ENCODE results near the gene SAMD4B.

SAMD4B gene

GRCh38 chr19:39382991-39383828, 41.0 kb downstream of the SAMD4B start:
- TF ChIP-seq CTCF (IDR thresholded peaks at IDR 0.05) (no peak), ZFX (IDR thresholded peaks at IDR 0.05; ENCODE audit: borderline replicate concordance) (no peak)
- H3K27ac ChIP-seq, result peak overlapping the region; percentile 15; the same call in 1 of the 2 replicates

- H3K27ac ChIP-seq, result no peak overlapping the region
- TF ChIP-seq ZFX (IDR thresholded peaks at IDR 0.05; ENCODE audit: borderline replicate concordance) (no peak), CTCF (IDR thresholded peaks at IDR 0.05) (no peak)
These were observed 42.8 kb downstream of the SAMD4B start for GRCh38 chr19:39384839-39385568.

GRCh38 chr19:39385629-39386411, 43.6 kb downstream of the SAMD4B start:
- H3K27ac ChIP-seq, result no peak overlapping the region
- TF ChIP-seq CTCF (IDR thresholded peaks at IDR 0.05) (no peak), ZFX (IDR thresholded peaks at IDR 0.05; ENCODE audit: borderline replicate concordance) (no peak)

GRCh38 chr19:39386557-39386956, 44.3 kb downstream of the SAMD4B start:
- no peak overlapping the region for H3K27ac ChIP-seq
- TF ChIP-seq CTCF (IDR thresholded peaks at IDR 0.05) (no peak), ZFX (IDR thresholded peaks at IDR 0.05; ENCODE audit: borderline replicate concordance) (no peak)

GRCh38 chr19:39388657-39389056, 46.4 kb downstream of the SAMD4B start:
- TF ChIP-seq ZFX (IDR thresholded peaks at IDR 0.05; ENCODE audit: borderline replicate concordance) (no peak), CTCF (IDR thresholded peaks at IDR 0.05) (no peak)
- no peak overlapping the region for H3K27ac ChIP-seq

- H3K27ac ChIP-seq, result peak overlapping the region; percentile 91
- TF ChIP-seq ZFX (IDR thresholded peaks at IDR 0.05; ENCODE audit: borderline replicate concordance), result no peak
- no peak for TF ChIP-seq CTCF (IDR thresholded peaks at IDR 0.05)
These were observed 47.6 kb downstream of the SAMD4B start for GRCh38 chr19:39389631-39390414.
